Kidney tubule cell (primary cell): Measurements from ENCODE around the gene FMNL1.

Experiments
- DNase-seq: peaks from one replicate; pipeline ENCODE4 v3.0.0-alpha.2; 2018; ENCODE audit warnings: low spot score

The FMNL1 gene

DNA sequence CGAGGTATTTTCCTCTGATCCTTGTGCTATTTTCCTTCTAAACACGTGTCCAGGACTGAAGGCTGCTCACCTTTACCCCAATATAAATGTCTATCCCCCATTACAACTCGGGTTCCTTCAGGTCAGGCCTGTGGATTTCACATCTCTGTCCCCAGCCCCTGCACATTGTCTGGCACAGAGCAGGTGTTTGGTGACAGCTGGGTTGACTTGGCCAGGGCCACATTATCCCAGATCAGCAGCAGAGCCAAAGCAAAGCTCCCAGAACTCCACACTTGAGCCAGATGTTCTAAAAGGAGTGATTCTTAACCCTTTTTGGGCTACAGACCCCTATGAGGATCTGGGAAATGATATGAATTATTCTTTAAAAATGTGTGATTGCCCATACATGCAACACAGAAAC, 58.2 kb downstream of the FMNL1 start:
- no peak for DNase-seq

DNA sequence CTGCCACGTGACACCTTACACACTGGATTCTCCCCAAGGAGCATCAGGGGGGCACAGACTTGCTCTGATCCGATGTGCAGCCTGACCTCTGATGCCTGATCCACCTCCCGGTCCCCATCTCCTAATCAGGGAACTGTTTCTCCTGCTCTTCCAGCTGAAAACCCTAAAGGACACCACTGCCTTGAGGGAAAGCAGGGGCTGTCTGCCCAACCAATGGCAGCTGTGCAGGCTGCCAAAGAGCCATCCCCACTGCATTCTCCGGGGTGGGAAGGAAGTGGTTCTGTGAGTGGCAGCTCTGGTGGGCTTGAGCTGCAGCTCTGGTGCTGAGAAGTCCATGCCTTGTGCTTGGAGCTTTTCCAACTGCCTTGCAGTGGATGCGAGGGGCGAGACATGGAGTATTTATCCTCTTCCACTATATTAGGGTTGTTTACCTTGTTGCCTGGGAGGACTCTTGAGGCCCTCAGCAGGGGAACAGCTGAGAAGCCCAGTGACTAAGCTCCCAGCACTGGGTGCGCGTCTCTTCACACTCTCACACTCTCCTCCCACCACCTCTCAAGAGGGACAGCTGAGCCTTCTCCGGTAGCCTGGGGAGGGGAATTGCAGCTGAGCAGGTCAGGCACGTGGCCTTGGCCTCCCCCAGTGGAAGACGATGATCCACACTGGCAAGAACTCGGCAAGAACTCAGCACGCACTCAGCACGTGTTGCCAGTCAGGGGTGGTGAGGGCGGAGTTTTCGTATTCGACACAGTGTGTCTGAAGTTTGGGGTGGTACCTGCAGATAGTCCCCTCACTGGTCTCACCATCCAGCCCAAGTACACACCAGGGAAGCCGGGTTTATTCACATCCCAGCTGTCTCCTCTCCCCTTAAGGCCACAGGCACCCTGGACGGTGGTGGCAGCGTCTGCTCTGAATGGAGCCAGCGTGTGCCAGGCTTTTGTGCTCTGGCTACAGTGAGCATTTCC, 61.3 kb downstream of the FMNL1 start:
- no peak for DNase-seq

DNA sequence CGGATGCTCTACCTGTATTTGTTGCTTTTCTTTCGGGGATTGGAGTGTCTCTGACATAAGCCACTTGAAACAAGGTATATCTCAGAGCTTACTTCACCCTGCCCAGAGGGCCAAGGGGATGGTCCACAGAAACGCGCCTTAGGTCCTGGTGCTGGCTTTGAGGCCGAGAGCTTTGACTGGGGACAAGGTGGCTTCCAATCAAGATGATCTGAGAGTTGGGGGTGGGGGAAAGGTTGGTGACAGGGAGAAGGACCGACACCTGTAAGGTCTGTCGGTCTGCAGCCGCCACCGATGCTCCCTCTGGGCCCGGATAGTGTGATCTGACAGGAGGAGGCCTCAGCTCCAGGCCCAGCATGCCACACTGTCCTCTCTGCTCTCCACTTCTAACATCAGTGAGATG, 62.0 kb downstream of the FMNL1 start:
- DNase-seq = no peak

DNA sequence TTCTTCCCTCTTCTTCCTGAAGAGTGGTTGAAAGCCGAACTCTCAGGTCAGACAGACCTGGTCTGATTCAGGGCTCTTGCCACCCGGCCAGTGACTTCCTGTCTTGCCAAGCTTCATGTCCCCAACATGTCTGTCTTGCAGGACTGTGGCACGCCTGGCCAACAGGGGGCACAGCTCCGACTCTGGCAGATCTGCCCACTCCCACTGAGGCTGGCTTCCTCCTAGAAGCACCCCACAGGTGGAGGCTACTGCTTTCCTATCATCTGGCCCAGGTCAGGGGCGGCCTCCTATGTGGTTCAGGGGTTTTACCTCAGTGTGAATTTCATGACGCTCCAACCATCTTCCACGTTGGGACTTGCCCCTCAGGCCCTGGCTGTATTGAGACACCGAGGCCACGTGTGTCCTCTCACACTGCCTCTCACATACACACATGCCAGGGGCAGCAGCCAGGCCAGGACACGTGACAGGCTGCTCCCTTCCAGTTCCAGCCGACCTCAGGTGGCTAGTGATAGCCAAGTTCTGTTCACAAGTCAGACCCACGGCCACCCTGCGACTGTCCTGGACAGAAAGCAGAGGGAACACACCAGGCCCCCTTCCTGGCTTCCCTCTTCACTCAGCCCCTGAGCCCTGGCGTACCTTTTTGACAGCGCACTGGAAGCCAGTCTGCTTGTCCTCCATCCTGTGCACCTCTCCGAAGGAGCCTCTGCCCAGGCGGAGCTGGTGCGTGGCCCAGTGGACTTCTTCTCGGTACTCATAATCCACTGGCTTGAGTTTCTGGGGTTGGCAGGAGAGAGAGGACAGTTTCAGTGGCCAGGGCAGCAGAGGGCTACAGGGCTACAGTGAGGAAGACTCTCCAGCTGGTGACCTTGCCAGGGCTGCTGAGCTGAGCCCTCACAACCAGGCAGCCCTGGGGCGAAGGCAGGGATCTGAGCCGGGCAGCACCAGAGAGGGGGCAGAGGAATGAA, 62.8 kb downstream of the FMNL1 start:
- DNase-seq = no peak

DNA sequence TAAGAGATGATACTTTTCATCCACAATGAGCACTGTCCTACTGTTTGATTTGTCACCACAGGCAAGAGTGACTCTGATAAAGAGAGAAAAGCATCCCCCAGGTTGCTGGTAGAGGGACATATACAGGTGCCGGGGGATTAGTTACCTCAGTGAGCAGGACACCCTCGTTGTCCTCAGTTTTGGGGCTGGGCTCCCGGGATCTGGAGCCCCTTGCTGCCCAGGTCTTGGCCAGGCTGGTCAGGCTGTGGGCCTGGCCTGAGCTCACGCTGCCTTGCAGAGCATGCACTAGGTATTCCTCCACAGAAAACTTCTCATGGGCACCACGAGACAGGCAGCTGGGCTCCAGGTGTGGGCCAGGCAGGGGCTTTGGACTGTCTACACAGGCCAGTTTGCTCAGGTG, 64.6 kb downstream of the FMNL1 start:
- DNase-seq = no peak

DNA sequence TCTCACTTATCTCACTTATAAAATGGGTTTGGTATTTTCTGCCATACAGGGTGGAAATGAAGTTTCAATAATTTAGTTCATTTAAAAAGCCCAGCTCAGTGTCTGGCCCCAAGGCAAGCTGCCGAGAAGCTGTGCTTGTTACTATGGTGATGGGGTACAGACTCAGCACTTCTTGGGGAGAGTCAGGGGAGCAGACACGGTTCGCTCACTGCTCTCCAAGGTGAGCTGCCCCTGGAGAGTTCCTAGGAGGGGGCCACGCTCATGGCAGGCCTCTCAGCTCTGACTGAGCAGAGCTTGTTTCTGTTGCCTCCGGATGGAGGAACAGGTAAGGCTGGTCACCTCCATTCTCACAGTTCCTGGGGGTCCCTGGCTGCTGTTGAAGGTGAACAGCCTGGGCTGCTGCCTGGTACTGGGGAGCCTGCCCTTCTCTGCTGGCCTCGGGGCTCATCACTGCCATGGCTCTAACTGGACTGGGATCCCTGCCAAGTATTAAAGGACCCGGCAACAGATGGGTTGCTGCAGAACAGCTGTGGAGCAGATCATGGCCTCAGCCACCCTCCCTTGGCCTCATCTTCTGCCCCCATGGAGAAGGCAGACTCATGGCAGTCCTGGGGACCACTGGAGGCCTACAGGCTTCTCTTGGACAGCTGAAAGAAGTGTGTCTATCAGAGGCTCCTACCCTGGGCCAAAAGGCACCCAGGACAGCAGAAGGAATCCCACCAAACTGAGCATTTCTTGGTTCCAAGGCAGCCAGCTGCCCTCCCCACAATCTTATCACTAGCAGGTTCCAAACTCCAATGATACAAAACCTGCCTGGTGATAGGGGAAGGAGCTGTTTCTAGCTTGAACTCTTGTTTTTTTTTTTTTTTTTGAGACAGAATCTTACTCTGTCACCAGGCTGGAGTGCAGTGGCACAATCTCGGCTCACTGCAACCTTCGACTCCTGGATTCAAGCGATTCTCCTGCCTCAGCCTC, 66.1 kb downstream of the FMNL1 start:
- no peak for DNase-seq

DNA sequence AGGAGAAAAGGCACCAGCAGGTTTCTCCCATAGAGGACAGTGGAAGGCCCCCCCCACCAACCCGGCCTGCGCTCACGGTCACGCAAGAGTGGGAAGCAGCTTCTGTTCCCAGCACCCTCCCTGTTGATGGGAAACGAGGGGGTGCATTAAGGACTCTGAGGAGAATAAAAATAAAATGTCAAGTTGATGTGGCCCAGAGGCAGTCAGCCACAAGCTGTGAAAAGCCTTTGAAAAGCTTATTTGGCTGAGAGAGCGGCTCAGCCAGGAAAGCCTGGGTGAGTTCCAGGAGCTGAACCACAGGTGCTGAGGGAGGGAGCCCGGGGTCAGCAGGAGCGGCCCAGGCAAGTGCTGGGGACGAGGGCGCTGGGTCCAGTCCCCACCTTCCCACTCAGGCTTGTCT, 67.1 kb downstream of the FMNL1 start:
- no peak for DNase-seq

DNA sequence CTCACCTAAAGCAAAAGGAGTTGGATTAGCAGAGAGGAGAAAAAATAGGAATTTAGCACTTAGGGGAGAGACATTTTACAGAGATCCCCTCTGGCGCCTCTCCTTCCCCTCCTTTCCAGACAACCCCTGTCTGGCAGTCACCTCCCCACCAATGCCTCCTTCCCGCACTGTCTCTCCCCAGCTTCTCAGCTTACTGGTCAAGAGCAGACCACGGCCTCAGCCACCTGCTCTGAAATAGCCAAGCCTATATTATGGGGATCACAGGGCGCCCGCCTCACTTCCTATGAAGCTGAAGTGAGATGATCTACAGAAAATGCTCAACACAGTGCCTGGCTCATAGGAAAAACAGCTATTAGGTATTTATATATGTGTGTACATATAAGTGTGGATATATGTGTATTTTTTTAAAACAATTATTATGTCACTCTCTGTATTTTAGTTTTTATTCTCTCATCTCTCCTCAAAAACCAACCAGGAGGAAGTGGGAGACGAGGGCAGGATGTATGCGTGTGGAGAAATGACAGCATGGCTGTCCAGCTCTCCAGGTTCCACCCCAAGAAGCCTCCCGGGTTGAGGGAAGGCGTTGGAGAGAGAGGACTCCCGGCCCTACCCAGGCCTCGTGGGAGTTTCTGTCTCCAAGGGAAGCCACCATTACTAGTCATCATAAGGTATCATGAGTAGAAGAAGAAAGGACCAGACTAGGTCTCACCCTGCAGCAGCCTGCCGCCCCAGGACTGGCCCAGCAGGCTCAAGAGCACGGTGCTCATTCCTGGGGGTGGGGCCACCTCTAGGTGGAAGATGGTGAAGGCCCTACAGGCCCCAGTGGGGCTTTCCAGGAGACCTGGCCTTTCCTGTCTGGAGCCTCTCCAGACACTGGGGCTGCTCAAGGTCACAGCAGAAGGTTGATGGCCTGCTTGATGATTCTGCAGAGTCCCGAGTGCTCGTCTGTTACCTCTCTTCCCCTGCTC, 67.9 kb downstream of the FMNL1 start:
- no peak for DNase-seq

DNA sequence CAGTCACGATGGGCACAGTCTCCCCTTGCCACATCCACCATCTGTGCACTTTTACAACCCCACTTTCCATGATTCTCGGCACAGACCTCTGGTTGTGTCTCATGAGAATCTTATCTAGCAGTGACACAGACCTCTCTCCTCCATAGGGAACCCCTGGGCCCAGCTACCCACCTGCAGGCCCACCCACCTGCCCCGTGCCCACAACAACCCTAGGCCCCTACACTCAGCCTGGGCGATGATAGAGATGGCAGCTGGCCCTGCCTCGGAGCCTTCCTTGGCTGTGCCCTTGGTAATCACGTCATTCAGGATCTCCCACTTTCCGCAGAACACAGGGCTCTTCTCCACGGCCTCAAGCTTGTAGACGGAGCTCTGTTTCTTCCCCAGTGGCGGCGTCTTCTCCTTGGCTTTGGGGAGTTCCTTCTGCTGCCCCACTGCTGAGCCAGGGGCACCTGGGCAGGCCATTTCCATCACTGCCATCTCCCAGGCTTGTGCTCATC, 68.6 kb downstream of the FMNL1 start:
- DNase-seq = no peak

DNA sequence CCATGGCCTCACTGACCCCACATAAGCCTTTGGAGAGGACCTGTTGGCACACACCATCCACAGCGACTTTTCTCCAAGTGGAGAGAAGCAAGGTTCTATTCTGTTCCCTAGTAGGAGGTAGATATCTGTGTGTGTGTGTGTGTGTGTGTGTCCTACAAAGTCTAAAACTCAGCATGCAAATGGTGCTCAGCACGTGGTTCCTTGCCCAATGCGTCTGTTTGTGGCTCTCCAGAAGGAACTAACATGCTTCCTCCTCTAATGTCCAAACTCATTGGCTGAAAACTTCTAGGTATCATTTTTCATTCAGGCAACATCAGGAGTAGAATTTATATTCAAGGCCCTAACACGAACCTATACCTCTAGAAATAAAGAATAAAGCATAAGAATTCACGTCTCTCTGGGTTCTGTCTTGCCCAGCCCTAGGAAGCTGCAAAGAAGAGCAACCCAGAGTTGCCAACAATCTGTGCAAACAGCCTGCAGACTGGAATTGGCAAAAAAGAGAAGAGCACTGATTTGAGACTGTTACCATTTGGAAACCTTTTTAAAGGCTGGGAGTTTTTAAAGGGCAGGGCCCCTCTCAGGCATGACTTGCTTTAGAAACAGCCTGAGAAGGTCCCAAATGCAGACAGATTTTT, 69.6 kb downstream of the FMNL1 start:
- no peak for DNase-seq

DNA sequence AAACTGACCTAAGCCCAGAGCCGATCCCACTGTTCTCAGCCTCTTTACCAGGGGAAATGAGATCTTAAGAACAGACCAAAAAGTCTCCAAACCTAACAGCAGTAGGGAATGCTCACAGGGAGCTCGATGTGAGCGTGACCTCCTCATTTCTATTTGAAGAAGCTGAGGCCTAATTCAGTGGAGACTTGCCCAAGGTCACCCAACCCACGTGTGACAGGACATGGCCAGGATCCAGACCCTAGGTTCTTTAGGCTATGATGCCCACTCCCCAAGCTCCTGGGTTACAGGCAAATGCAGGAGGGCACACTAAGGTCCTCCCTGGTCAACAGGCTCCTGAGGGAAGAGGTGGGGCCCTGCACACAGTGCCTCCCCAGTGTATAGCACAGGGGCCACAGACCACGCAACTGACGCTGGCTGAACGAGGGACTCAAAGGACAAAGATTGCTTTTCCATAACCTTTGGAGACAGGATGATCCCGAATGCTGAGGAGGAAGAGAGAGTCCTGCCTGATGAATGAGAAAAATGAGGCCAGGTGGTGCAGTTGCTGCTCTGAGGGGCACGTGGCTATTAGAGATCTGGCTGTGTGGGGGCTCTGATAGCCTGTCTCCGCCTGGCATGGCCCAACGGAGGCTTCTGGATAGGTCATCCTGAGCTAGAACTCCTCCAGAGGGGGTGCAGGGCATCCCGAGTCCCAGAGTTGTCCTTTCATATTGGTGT, 71.2 kb downstream of the FMNL1 start:
- DNase-seq = no peak

DNA sequence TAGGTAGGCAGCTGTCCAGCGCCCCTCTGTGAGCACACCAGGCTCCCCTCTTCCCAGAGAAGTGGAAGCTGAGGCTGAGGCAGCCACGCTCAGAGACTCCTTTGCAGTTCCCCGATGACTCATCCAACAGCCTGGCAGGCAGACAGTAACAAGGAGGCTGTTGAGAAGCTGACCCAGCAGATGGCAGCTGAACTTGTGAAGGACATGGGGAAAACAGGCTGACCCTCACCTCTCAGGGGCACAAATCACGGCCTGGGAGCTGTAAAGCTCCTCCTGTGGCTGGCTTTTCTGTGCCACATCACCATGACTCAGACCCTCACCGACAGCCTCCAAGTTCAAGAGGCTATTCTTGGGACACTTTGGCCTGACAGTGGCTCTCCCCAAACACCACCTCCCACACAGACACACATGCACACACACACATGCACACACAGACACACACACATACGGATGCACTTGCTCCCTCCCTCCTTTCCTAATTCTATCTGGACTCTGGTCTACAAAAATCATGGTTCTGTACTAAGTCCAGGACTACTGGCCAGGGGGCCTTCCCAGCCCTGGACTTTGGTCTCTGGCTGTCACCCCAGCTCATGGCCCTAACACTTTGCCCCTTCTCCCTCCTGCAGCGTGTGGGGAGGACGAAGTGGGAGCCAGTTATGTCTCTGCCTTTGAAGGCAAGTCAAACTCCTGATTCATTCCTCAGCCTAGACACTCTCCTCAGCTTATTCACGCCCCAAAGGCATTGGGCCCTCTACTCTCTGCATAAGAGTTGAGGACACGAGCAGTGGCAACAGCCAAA, 71.9 kb downstream of the FMNL1 start:
- DNase-seq = peak; percentile 97

DNA sequence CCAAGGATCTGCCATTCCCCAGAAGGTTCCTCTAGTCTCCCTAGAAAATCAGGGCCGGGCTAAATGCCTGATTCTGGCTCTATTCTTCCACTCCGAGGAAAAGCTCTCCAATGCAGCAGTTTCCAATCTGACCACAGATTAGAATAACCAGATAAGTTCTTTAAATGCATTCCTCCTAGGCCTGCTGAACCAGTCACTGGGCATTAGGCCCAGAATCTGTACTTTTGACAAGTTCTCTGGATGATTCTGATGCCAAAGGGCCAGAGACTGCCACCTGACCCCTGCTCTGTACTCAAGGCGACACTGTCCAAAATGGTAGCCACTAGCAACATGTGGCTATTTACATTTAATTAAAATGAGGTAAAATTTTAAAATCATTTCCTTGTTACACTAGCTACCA, 72.8 kb downstream of the FMNL1 start:
- no peak for DNase-seq

DNA sequence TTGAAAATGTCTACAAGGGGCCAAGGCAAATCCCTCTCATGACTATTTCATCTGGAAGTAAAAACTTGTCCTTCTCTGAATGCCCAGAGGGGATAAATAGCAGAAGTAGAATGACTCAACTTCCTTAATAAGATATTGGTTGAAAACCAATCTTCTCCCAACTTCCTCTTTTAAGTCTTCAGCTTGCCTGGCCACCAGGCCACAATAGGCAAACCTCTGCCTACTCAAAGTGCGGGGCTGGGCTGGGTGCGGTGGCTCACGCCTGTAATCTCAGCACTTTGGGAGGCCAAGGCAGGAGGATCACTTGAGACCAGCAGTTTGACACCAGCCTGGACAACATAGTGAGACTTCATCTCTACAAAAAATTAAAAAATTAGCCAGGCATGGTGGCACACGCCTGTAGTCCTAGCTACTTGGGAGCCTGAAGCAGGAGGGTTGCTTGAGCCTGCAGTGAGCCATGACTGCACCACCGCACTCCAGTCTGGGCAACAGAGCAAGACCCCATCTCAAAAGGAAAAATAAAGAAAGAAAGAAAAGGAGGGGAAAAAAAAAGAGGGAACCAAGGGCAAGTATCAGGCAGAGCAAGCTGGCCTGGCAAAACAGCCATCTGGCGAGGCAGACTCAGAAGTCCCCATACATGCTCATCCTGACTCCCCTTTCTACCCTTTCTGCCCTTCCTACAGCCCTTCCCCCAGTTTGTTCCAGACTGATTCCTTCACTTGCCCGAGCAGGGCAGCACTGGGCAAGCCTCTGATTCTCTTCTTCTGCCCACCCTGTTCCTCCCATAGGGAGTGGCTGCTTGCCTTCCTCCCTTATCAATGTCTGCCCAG, 74.5 kb downstream of the FMNL1 start:
- peak; percentile 61 for DNase-seq

DNA sequence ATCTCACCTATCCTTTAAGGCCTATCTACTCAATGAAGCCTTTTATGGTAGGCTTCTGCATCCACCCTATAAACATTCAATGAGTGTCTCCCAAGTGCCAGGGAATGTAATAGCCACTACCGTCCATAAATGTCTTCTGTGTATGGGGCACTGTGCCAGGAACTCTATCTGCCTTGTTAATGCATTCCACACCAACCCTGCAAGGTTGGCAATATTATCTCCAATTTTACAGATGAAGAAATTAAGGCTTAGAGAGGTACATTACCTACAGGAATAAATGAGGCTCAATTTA, 75.1 kb downstream of the FMNL1 start:
- no peak for DNase-seq
